Stimulated activated CD8-positive, alpha-beta memory T cell treated with anti-CD3 and anti-CD28 coated beads, Interleukin-12 subunit alpha, Interleukin-12 subunit beta, amount 100 ng/mL, for 24 hours (primary cell): ENCODE results near the gene TECPR2.

ENCODE experiments used
- DNase-seq: peaks from one replicate; pipeline ENCODE4 v3.0.0-alpha.2; 2020; ENCODE audit errors: extremely low read depth

TECPR2 gene

GRCh38 chr14:102424923-102425322 lies 62.2 kb downstream of the TECPR2 start:
- DNase-seq, result no peak

GRCh38 chr14:102426796-102427195 lies 64.1 kb downstream of the TECPR2 start:
- no peak for DNase-seq

DNA sequence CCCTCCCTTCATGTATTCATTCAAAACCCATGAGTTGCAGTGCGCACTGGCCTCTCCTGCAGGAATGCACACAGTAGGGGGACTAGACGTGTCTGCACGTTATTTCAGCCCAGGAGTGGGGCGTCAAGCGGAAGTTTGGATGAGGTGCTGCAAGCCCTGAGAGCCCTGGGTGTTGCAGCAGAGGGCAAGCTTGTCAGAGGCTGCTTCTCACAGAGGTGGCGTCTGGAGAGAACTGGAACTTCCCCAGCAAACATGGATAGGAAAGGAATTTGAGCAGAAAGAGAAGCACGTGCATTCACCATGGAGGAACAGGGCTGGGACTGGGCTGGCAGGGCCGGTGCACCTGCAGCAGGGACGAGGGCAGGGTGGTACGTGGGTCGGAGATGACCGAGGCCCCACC lies 64.9 kb downstream of the TECPR2 start:
- no peak for DNase-seq

GRCh38 chr14:102430212-102430908 lies 67.6 kb downstream of the TECPR2 start:
- DNase-seq, result no peak

DNA sequence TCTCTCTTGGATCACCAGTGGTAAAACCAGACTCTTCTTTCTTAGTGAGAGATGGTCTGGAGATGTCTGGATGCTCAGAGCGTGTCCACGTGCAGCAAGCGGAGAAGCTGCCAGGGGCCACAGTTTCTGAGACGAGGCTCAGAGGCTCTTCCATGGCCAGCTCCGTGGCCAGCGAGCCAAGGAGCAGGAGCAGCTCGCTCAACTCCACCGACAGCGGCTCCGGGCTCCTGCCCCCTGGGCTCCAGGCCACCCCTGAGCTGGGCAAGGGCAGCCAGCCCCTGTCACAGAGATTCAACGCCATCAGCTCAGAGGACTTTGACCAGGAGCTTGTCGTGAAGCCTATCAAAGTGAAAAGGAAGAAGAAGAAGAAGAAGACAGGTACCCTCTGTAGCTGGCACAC lies 69.0 kb downstream of the TECPR2 start:
- no peak for DNase-seq

DNA sequence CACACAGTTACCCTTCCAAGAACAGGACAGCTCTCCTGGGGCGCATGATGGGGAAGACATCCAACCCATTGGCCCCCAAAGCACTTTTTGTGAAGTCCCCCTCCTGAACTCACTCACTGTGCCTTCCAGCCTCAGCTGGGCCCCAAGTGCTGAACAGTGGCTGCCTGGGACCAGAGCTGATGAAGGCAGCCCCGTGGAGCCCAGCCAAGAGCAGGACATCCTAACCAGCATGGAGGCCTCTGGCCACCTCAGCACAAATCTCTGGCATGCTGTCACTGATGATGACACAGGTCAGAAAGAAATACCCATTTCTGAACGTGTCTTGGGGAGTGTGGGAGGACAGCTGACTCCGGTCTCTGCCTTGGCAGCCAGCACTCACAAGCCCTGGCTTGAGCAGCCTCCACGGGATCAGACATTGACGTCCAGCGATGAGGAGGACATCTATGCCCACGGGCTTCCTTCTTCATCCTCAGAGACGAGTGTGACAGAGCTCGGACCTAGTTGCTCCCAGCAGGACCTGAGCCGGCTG lies 72.0 kb downstream of the TECPR2 start:
- DNase-seq, result no peak

DNA sequence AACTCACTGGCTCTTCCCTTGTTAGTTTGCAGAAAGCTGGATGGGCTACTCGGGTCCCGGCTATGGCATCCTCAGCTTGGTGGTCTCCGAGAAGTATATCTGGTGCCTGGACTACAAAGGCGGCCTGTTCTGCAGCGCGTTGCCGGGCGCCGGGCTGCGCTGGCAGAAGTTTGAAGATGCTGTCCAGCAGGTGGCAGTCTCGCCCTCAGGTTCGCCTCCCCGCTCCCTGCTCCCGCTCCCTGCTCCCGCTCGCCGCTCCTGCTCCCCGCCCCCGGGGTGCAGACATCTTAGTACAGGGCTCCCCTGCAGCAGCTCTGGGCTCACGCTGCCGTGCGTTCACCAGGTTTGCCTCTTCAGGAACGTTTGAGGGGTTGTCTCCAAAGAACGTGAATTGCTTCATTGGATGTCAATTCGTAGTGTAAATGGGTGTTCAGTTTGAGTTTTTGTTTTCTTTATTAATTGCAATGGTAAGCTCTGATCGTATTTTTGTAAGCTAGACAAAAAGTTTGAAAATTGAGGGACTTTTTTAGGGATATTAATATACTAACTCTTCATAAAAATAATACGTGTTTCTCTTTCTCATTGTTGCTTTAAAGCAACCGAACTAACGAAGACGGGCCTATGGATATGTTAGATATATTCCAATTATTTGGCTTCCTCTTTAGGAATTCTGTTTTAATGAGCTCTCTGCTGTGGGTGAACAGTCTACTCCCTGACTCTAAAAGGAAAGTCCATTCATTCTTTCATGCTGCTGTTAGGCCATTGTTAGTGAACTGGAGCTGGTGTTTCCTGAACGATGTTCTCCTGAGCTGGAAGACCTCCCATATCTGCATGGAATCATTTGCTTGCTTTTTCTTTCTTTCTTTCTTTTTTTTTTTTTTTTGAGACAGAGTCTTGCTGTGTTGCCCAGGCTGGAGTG lies 75.5 kb downstream of the TECPR2 start:
- DNase-seq, result peak; percentile 16

GRCh38 chr14:102439556-102439955 lies 76.8 kb downstream of the TECPR2 start:
- no peak for DNase-seq

DNA sequence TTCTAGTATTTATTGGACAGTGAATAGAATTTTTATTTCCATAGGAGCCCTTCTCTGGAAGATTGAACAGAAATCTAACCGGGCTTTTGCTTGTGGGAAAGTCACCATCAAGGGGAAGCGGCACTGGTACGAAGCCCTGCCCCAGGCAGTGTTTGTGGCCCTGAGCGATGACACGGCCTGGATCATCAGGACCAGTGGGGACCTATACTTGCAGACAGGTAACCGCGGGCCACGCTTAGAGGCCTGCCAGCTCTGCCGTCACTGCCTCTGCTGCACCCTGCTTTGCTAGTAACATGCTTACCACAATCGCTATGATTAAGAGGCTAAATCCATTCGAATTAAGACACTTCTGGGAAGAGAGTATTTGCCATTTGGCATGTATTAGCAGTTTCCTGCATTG lies 77.7 kb downstream of the TECPR2 start:
- no peak for DNase-seq

DNA sequence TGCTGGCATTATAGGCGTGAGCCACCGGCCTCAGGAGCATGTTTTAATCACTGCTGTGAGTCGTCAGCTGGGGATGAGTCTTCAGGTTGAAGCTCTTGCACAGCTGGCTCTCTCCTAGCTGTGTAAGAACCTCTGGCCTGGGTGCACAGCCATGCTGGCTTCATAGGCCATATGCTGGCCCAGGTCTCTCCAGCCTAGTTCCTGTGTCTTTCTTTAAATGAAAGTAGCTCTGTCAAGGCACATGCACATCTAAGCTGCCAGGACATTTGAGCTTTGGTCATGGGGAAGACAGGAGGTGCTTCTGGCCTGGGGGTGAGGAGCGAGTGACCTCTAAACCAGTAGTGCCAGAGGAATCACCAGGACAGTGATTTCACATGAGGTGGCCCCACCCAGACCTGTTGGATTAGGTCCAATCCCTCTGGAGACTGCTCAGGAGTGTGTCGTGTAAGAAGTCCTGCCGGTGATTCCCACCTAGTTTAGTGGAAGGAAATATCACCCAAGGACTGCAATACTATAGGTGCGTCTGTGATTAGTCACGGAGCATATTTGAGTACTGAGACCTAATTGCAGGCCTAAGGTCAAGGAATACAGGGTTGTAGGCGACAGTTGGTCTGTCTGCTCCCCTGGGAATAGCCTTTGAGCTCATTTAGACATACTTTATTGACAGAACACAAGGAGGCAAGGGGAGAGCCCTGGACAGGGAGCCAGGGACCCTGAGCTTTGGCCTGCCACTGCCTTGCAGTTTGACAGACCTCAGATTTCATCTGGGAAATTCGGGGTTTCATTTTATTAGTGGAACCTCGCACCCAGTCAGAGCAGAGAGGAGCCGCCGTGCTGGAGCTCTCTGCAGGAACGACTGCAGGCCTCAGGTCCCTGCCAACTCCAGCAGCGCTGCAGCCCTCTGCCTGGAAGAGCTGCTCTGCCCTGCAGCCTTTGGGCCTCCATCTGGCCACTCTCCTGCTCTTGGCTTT lies 79.8 kb downstream of the TECPR2 start:
- DNase-seq, result no peak

DNA sequence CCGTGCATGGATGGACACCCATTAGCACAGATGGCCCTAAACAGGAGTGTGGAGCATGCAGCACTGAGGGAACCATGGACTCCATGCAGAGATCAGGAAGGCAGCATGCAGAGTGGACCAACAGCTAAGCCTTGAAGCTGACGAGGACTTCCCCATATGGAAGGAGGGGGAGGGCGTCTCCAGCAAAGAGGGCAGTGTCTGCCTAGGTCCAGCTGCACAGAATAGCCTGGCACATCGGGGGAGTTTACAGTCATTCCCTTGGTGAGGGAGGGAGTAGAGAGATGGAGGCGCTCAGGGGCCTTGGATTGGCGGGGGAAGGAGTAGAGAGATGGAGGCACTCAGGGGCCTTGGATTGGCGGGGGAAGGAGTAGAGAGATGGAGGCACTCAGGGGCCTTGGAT lies 82.3 kb downstream of the TECPR2 start:
- no peak for DNase-seq

DNA sequence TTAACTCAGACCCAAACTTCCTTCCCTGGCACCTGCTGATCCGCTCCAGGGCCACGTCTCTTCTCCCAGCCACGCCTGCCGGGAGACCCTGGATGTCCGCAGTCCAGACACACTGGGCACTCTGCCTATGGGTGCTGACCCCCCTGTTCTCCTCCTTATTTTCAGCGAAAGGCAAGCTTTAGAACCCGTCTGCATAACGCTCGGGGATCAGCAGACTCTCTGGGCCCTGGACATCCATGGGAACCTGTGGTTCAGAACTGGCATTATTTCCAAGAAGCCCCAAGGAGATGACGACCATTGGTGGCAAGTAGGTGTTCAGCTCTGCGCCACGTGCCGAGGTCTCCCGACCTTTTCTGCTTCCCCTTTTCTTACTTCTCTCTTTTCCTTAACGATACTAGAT lies 82.9 kb downstream of the TECPR2 start:
- DNase-seq, result no peak

- DNase-seq, result no peak
These were observed 87.7 kb downstream of the TECPR2 start for GRCh38 chr14:102450206-102451063.

DNA sequence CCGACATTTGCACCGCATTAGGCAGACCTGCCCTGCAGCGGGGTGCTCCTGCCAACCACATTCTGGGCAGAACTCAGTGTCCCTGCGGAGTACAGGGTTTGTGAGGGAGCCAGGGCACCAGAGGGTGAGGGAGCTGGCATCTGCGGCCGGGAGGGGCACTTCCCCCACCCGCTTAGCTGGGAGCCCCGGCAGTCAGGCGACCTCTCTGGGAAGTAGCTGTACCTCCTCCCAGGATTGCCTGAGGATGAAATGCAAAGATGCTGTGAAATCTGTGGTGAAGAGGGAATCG lies 88.3 kb downstream of the TECPR2 start:
- DNase-seq, result no peak

DNA sequence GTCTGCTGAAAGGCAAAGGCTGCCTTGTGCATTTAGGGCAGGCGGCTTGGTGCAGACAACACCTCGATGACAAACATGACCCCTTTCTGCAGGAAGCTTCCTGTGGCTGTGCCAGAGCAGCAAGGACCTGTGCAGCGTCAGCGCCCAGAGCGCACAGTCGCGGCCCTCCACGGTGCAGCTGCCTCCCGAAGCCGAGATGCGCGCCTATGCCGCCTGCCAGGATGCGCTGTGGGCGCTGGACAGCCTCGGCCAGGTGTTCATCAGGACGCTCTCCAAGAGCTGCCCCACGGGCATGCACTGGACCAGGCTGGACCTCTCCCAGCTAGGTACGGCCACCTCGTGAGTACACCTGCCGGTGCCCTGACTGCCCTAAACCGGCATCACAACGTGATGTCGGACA lies 89.6 kb downstream of the TECPR2 start:
- DNase-seq, result no peak

DNA sequence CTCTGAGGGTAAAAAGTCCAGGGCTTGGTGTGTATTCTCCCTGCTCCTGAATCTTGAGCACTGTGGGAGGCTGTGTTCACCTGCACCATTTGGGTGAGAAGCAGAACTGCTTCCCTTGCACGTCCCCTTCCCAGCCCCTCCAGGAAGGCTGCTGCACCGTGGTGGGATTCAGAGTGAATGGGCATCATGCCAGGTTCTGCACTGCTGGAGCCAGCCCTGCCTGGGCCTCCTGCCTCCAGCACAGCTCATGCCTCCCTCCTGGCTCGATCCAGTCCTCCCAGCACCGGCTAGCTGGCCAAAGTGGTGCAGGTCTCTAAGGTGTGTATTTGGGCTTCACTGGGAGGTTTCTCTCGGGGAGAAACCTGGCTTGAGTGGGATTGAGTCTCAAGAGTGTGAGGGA lies 92.0 kb downstream of the TECPR2 start:
- DNase-seq, result no peak

DNA sequence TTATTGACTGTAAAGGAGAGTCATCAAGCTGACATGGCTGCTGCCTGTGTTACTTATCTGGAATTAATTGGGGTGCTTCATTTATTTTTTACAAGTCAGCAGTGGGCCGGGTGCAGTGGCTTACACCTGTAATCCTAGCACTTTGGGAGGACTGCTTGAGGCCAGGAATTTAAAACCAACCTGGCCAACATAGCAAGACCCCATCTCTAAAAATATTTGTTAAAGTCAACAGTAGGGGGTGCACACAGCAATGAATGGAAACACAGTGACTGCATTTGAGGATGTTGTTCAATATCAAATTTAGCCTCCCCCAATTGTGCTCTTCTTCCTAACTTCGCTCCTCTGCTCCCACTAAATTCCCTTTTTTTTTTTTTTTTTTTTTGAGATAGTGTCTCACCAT lies 94.8 kb downstream of the TECPR2 start:
- no peak for DNase-seq

DNA sequence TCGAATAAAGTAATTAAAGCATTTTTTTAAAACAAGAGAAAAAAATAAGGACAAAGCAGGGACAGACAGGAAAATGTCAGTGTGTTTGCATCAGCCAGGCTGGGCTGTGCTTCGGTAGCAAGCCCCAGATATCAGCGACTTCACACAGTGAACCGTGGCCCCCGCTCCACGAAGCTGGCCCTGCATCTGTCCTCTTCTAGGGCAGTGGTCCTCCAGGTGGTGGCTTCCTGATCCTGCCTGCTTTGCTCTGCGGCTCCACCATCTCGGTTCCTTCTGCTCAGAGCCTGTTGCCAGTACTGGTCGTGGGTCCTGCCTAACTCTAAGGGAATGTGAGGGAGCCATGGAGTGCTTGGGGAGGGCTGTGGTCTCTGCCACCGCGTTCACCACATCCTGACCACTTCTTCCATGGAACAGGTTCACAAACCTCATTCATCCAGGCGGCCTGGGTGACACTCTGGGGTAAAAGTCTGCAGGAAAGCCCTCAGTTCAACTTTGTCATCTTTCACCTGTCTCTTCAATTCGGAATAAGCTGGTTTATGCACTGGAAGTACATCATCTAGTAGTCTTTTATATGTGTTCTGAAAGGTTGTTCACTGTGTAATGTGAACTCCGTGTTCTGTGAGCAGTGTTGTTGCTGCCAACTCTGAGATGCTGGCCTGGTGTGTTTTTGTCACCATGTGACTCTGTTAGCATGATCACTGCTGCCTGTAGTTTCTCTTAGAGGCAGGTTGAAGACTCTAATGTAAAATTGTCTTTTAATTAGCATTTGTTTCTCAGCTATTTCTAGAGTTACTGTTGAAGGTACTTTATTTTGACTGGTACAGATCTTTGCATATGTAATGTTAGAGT lies 99.0 kb downstream of the TECPR2 start:
- DNase-seq, result no peak

- no peak for DNase-seq
These were observed 99.7 kb downstream of the TECPR2 start for GRCh38 chr14:102462391-102462790.

DNA sequence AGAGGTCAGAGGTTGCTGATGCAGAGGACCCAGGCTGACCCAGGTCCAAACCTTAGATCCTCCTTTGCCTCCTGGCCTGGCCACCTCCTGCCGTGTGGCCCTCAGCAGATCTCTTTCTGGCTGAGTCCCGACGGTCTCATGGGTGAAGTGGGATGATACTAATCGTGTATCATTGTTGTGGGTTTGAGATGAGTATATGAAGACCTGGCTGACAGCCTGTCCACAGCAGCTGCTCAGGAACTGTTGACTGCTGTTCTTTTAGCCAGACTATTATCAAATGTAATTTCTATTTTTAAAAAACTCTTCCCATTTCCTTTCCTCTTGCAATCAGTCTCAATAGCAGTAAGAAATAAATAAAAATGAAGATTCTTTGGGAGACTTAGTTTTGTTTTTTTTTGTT lies 101.3 kb downstream of the TECPR2 start:
- DNase-seq, result no peak
